ENCODE results near the gene GSN. TPM values are rescaled to one million over a fixed set of nuclear protein-coding genes. Genes with fewer than 3 reads are reported as not detected.
A peak's percentile ranks its signal among the peaks of the same experiment; 100 is the strongest.

GSN gene
- total RNA-seq, 1 experiment from 2014 or later: 28.4 TPM

GRCh38 chr9:121260457-121261106 is 7.4 kb upstream of the GSN start:
- CTCF ChIA-PET: interaction anchor here (2.4 kb wide), 1 partner anchor 18 kb away, joined by 10 read pairs; no protein-coding TSS in a partner anchor
- Histone ChIP-seq H3K36me3 (ENCODE audit: insufficient read depth, low read length, poor library complexity, severe bottlenecking) (no peaks in the 10 kb centered on the region), H3K4me1 (ENCODE audit: insufficient read depth, low read length, poor library complexity, severe bottlenecking) (peaks cover 28% of the 10 kb centered on the region), H3K27me3 (replicated peaks; ENCODE audit: insufficient read depth, low read depth, low read length, poor library complexity) (no peaks in the 10 kb centered on the region), H3K4me3 (ENCODE audit: low read depth, low read length, poor library complexity, severe bottlenecking) (no peak overlapping the region), H3K9me3 (ENCODE audit: low read depth, low read length, poor library complexity, severe bottlenecking) (no peaks in the 10 kb centered on the region), H3K27ac (ENCODE audit: low read depth, low read length, poor library complexity, severe bottlenecking) (peak overlapping the region; percentile 56)
- TF ChIP-seq CTCF (conservative IDR thresholded peaks at IDR 0.05; ENCODE audit: low read depth, low read length): no peak
- no peak for TF ChIP-seq EZH2 (IDR thresholded peaks at IDR 0.05; ENCODE audit: borderline replicate concordance, low read depth, low read length, poor library complexity, severe bottlenecking)
- POLR2A ChIA-PET (ENCODE audit: low non-redundant PET): interaction anchor here (0.6 to 0.7 kb wide), 2 partner anchors 74 to 114 kb away, joined by 3 to 4 read pairs; no protein-coding TSS in a partner anchor
- DNase-seq (ENCODE audit: low spot score): no peak
- intact Hi-C loops (cut with micrococcal nuclease; ENCODE audit: unreplicated experiment): no loop called here
- no TSS peak for BruUV-seq (replicated peaks)

GRCh38 chr9:121261107-121261460 is 6.9 kb upstream of the GSN start:
- ChIA-PET POLR2A (ENCODE audit: low non-redundant PET) (interaction anchor here (0.7 kb wide), 1 partner anchor 74 kb away, joined by 4 read pairs; no protein-coding TSS in a partner anchor), CTCF (interaction anchor here (2.4 kb wide), 1 partner anchor 17 kb away, joined by 10 read pairs; no protein-coding TSS in a partner anchor)
- H3K9me3 ChIP-seq (ENCODE audit: low read depth, low read length, poor library complexity, severe bottlenecking): no peaks in the 10 kb centered on the region
- H3K4me3 ChIP-seq (ENCODE audit: low read depth, low read length, poor library complexity, severe bottlenecking): no peak overlapping the region
- DNase-seq (ENCODE audit: low spot score): peak; percentile 93
- TF ChIP-seq EZH2 (IDR thresholded peaks at IDR 0.05; ENCODE audit: borderline replicate concordance, low read depth, low read length, poor library complexity, severe bottlenecking) (no peak), CTCF (conservative IDR thresholded peaks at IDR 0.05; ENCODE audit: low read depth, low read length) (no peak)
- no peaks in the 10 kb centered on the region for H3K36me3 ChIP-seq (ENCODE audit: insufficient read depth, low read length, poor library complexity, severe bottlenecking)
- no TSS peak for BruUV-seq (replicated peaks)
- peak overlapping the region; percentile 56 for H3K27ac ChIP-seq (ENCODE audit: low read depth, low read length, poor library complexity, severe bottlenecking)
- intact Hi-C loops (cut with micrococcal nuclease; ENCODE audit: unreplicated experiment): no loop called here
- peaks cover 28% of the 10 kb centered on the region for H3K4me1 ChIP-seq (ENCODE audit: insufficient read depth, low read length, poor library complexity, severe bottlenecking)
- H3K27me3 ChIP-seq (replicated peaks; ENCODE audit: insufficient read depth, low read depth, low read length, poor library complexity): no peaks in the 10 kb centered on the region

GRCh38 chr9:121261755-121262154 is 6.2 kb upstream of the GSN start:
- no TSS peak for BruUV-seq (replicated peaks)
- POLR2A ChIA-PET (ENCODE audit: low non-redundant PET): no interaction called here

More at GRCh38 chr9:121261755-121262154, 6.2 kb upstream of the GSN start:
- H3K9me3 ChIP-seq (ENCODE audit: low read depth, low read length, poor library complexity, severe bottlenecking): no peaks in the 10 kb centered on the region
- peak overlapping the region; percentile 56 for H3K27ac ChIP-seq (ENCODE audit: low read depth, low read length, poor library complexity, severe bottlenecking)
- no peak overlapping the region for H3K4me3 ChIP-seq (ENCODE audit: low read depth, low read length, poor library complexity, severe bottlenecking)
- peaks cover 28% of the 10 kb centered on the region for H3K4me1 ChIP-seq (ENCODE audit: insufficient read depth, low read length, poor library complexity, severe bottlenecking)
- H3K27me3 ChIP-seq (replicated peaks; ENCODE audit: insufficient read depth, low read depth, low read length, poor library complexity): no peaks in the 10 kb centered on the region
- DNase-seq (ENCODE audit: low spot score): no peak
- no peaks in the 10 kb centered on the region for H3K36me3 ChIP-seq (ENCODE audit: insufficient read depth, low read length, poor library complexity, severe bottlenecking)
- TF ChIP-seq CTCF (conservative IDR thresholded peaks at IDR 0.05; ENCODE audit: low read depth, low read length) (no peak), EZH2 (IDR thresholded peaks at IDR 0.05; ENCODE audit: borderline replicate concordance, low read depth, low read length, poor library complexity, severe bottlenecking) (no peak)
- CTCF ChIA-PET: interaction anchor here (2.4 kb wide), 1 partner anchor 17 kb away, joined by 10 read pairs; no protein-coding TSS in a partner anchor
- intact Hi-C loops (cut with micrococcal nuclease; ENCODE audit: unreplicated experiment): loop anchor here (2.0 kb wide), 1 partner anchor 25 kb away; no protein-coding TSS in a partner anchor

Measured in A673 (cell line).